ENCODE measurements around the gene MMEL1. TPM values are rescaled to one million over a fixed set of nuclear protein-coding genes. Genes with fewer than 3 reads are reported as not detected.

The MMEL1 gene
- total RNA-seq, 1 experiment from 2014 or later = not detected

GRCh38 chr1:2643414-2644077, 10.7 kb upstream of the MMEL1 start (continued):
- TF ChIP-seq ZNF425 (CRISPR knock-in tag; conservative IDR thresholded peaks at IDR 0.05) (no peak), E2F4 (CRISPR knock-in tag; IDR thresholded peaks at IDR 0.05; ENCODE audit: borderline replicate concordance, low read depth) (no peak), SMAD3 (CRISPR knock-in tag; IDR thresholded peaks at IDR 0.05; ENCODE audit: borderline replicate concordance) (no peak), ZBTB21 (CRISPR knock-in tag; IDR thresholded peaks at IDR 0.05; ENCODE audit: borderline replicate concordance) (no peak), ZNF416 (CRISPR knock-in tag; IDR thresholded peaks at IDR 0.05) (no peak)

- POLR2A ChIA-PET = no interaction called here
- CTCF ChIA-PET = interaction anchor here (0.8 kb wide), 1 partner anchor 444 kb away, joined by 4 read pairs; no protein-coding TSS in a partner anchor
- H3K9me3 Mint-ChIP-seq = peaks cover 23% of the 10 kb centered on the region
- peaks cover 21% of the 10 kb centered on the region for H3K27me3 Mint-ChIP-seq (ENCODE audit: low read depth)
- DNase-seq (ENCODE audit: low spot score) = peak; percentile 90
- peaks cover 7% of the 10 kb centered on the region for H3K36me3 Mint-ChIP-seq
- ATAC-seq = peak; percentile 84
- no peaks in the 10 kb centered on the region; the same call in 1 of the 2 replicates for H3K4me1 Mint-ChIP-seq
- H3K4me3 Mint-ChIP-seq = peak overlapping the region; percentile 71
- no peak overlapping the region for H3K27ac Mint-ChIP-seq
- no peak for TF ChIP-seq CDX4 (CRISPR knock-in tag; IDR thresholded peaks at IDR 0.05; ENCODE audit: borderline replicate concordance)
- TF ChIP-seq PREB (CRISPR knock-in tag; IDR thresholded peaks at IDR 0.05; ENCODE audit: borderline replicate concordance) = peak; percentile 12; the same call in 1 of the 2 replicates
- no peak for TF ChIP-seq NFYB (CRISPR knock-in tag; conservative IDR thresholded peaks at IDR 0.05; ENCODE audit: low read depth)
- TF ChIP-seq JAZF1 (CRISPR knock-in tag; IDR thresholded peaks at IDR 0.05) = no peak
- no peak for TF ChIP-seq ESRRA (CRISPR knock-in tag; IDR thresholded peaks at IDR 0.05; ENCODE audit: borderline replicate concordance)
- no peak for TF ChIP-seq USF2 (CRISPR knock-in tag; IDR thresholded peaks at IDR 0.05)
- no peak for TF ChIP-seq ZSCAN18 (CRISPR knock-in tag; IDR thresholded peaks at IDR 0.05)
- no peak for TF ChIP-seq NR3C1 (CRISPR knock-in tag; conservative IDR thresholded peaks at IDR 0.05; ENCODE audit: low read depth)
- no peak for TF ChIP-seq GTF2I (CRISPR knock-in tag; conservative IDR thresholded peaks at IDR 0.05)
- TF ChIP-seq ZNF425 (CRISPR knock-in tag; conservative IDR thresholded peaks at IDR 0.05) = no peak
- no peak for TF ChIP-seq E2F4 (CRISPR knock-in tag; IDR thresholded peaks at IDR 0.05; ENCODE audit: borderline replicate concordance, low read depth)
- peak; percentile 40; the same call in 1 of the 2 replicates for TF ChIP-seq MAX (CRISPR knock-in tag; IDR thresholded peaks at IDR 0.05)
- TF ChIP-seq ETV6 (CRISPR knock-in tag; IDR thresholded peaks at IDR 0.05) = no peak
- TF ChIP-seq HMGXB4 (CRISPR knock-in tag; IDR thresholded peaks at IDR 0.05) = peak; percentile 60; the same call in 1 of the 2 replicates
- no peak for TF ChIP-seq FOXK1 (CRISPR knock-in tag; IDR thresholded peaks at IDR 0.05)
- no peak for TF ChIP-seq CREB1 (CRISPR knock-in tag; IDR thresholded peaks at IDR 0.05)
Observed at GRCh38 chr1:2642560-2643413, 10.0 kb upstream of the MMEL1 start.
